ENCODE measurements around the gene ASB1.

The ASB1 gene

GRCh38 chr2:238446371-238446770 is 19.6 kb downstream of the ASB1 start:
- no peak for DNase-seq

DNA sequence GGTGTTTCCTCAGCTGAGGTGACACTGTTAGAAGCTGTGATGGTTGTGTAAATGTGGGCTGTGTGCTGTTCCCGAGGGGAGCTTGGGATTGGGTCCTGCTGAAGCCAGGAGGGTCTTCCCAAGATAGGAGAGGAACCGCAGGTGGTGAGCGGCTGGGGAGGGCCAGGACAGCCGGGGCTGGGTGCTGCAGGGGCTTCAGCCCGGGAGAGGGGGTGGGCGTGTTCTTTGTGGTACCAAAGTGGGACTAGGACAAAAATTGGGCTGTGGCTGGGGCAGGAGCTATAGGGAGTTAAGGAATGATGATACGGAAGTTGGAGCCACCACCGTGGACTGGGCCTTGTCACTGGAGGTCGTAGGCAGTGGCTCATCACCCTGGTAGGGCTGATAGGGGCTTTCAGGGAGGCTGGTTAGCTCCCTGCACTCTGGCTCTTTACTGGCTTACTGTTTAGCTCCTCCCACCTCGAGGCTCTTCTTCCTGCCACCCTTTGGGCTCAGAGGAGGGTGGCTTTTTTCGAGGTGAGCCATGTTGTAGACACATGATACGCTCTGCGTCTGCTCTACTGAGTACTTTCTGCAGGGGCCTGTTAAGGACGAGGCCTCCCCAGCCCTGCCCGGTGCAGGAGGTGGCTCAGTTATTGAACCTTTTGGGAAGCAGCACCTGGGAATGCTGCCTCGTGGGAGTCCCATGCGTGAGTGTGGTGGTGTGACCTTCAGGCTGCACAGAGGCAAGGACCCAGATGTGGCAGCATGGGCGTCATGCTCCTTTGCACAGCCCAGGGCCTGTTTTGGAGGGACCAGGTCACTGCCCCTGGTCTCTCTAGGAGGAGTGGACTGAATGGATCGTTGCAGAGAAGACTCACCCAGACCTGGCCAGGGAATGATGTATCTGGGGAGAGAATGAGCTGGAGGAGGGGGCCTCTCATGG is 21.6 kb downstream of the ASB1 start:
- no peak for DNase-seq

DNA sequence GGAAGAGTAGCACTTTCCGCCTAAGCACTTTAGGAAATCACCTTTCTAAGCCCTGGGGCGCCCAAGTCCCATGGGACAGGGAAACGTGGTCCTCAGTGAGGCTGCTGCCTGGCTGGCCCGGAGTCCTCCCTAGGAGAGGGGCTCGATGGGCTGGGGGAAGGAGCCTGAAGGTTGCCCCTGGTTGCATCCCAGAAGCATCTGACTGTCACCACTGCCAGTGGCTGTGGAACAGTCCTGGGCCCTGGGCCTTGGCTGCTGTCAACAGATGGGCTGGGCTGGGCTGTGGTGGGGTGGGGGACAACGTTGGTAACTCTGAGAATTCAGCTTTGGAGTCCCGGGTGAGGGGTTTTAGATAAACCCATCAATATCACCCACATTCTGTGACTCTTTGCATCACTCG is 22.5 kb downstream of the ASB1 start:
- no peak for DNase-seq

DNA sequence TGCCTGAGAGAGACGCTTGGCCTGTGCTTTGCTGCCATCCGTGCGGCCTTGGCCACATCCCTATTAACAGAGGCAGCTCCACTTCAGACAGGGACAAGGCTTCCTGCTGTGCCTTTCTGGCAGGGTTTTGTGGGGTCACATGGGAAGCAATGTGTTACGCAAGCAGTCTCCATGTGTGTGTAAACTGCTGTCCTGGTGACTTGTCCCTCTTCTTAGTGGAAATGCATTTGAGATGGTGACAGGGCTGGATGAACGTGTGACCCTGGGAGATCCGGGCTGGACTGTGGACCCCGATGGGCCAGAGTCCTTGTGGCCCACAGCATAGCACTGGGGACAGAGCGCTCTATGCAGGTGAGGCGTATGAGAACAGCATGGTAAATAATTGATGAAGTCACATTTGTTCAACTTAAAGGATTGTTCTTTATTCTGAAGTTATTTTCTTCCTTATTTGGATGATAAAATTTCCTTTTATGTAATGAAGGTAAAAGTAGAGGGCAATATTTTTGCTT is 23.2 kb downstream of the ASB1 start:
- DNase-seq: no peak

DNA sequence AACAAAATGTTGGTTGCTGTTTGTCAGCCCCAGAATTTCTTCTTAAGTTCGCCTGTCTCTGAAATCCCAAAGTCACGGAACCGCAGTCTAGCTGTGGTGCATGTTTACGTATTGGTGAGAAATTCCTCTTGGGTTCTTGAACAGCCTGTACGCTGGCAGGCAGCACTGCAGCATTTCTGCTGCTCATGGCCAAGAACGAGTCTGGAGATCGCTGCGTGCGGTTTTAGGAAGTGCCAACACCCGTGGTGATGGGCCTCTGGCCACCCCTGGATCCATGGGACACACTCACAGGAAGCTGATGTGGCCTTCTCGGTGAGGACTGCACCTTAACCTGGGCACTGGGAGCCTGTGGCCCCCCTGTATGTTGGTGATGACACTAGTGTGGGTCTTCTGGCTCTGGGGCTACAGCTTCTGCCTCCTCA is 23.7 kb downstream of the ASB1 start:
- DNase-seq: no peak

DNA sequence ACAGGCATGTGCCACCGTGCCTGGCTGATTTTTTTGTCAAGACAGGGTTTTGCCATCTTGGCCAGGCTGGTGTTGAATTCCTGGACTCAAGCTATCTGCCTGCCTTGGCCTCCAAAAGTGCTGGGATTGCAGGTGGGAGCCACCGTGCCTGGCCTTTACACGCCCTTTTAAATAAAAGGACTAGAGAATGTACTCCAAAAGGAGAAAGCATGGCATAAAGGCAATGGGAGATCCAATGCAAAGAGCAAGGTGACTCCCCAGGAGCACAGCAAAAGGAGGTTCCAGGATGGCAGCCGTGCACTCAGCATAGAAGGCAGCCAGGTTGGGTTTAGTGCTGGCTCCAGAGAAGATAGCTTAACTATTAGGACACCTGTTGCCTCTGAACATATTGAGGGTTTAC is 27.1 kb downstream of the ASB1 start:
- no peak for DNase-seq

- no peak for DNase-seq
These were observed 29.7 kb downstream of the ASB1 start for GRCh38 chr2:238456449-238456848.

- no peak for DNase-seq
These were observed 30.5 kb downstream of the ASB1 start for GRCh38 chr2:238456970-238457926.

- no peak for DNase-seq
These were observed 31.2 kb downstream of the ASB1 start for GRCh38 chr2:238457927-238458324.

- DNase-seq: no peak
These were observed 31.9 kb downstream of the ASB1 start for GRCh38 chr2:238458651-238459050.

- no peak for DNase-seq
These were observed 32.4 kb downstream of the ASB1 start for GRCh38 chr2:238459081-238459629.

- no peak for DNase-seq
These were observed 34.3 kb downstream of the ASB1 start for GRCh38 chr2:238461051-238461450.

DNA sequence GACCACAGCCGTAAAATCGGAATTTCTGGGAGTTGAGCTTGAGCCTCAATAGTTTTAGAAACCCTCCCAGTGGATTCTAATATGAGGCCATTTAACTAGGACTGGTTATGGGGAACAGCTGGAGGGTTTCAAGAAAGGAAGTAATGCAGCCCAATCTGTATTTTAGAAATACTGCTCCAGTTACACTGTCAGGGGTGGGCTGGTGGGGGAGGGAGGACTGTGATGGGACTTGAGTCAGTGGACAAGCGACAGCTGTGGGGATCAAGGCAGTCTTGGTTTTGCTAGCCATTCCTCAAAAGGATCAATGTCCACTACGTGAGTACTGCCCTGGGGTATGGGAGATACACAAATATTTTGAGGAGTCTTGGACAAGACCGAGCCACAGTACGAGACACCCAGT is 34.8 kb downstream of the ASB1 start:
- no peak for DNase-seq

GRCh38 chr2:238461916-238462315 is 35.2 kb downstream of the ASB1 start:
- no peak for DNase-seq

DNA sequence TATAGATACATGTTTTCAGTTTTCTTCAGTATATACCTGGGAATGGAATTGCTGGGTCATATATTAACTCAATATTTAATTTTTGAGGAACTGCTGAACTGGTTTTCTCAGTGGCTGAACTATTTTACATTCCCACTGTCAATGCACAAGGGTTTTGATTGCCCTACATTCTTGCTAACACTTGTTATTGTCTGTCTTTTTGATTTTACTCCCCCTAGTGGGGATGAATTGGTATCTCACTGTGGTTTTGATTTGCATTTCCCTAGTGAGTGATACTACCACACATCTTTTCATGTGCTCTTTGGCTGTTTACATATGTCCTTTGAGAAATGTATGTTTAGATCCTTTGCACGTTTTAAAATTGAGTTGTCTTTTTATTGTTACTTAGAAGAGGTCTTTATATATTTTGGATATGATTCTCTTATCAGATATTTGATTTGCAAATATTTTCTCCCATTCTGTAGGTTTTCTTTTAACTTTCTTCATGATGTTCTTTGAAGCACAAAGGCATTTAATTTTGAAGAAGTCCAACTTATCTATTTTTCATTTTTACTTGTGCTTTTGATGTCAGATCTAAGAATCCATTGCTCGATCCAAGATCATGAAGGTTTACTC is 36.2 kb downstream of the ASB1 start:
- peak; percentile 17 for DNase-seq

GRCh38 chr2:238464389-238464788 is 37.7 kb downstream of the ASB1 start:
- DNase-seq: no peak

DNA sequence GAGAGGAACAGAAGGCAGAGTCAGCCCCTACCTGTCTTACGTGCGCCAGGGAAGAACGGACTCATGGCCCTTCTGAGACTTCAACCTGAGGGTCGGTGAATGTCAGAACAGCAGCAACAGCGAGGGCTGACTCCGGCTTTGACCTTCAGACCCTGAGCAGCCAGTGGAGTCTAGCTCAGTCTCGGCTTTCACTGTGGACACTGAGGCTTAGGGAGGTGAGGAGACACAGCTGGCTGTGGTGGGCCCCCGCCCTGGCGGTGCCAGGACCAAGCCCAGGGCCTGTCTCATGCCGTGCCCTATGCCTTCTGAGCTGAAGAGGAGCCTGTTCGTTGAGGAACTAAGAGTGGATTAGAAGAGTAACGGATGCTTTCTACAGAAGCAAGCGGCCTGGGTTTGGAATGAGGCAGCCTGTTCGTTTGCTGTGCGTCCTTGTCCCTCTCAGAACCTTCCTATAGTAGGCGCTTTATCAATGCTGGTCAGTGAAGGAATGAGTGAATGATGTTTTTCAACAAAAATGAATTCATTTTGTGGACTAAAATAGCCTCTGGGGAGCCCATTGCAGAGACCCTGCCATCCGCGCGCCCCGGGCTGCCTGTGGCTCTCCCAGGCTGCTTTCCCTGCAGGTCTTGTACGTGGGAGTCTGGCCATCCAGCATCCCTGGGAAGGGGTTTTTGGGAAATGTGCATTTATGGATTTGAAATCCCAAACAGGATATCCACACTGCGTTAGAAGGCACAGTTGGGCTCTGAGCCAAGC is 38.9 kb downstream of the ASB1 start:
- DNase-seq: no peak

DNA sequence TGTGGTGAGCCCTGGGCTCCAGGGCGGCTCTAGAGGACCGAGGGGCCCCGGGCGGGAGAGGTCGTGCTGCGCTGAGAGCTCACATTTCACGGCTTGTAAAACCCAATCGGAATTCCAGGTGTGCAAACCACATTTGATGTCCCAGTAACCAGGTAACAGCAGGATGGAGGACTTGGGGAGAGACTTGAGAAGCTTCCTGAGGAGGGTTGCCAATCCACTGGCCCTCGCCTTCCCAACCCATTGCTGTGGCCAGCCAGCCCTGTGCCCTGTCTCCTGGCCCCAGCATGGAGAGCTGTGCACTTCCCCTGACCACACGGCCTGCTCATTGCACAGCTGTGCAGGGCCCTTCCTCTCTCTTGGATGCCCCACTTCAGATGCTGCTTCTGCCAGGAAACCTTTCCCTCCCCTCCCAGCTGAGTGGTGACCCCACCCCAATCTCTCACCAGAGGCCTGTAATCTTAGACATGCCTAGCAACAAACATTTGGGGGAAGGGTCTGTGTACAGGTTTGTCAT is 39.6 kb downstream of the ASB1 start:
- DNase-seq: no peak

DNA sequence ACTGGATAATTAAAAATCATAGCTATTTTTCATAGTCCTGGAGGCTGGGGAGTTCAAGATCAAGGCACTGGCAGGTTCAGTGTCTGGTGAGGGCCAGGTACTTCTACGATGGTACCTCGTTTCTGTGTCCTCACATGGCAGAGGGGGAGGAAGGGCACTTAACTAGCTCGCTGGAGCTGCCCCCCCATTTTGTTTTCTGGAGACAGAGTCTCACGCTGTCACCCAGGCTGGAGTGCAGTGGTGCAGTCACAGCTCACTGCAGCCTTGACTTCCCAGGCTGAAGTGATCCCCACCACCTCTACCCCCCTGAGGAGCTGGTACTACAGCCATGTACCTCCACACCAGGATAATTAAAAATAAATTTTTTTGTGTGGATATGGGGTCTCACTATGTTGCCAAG is 40.3 kb downstream of the ASB1 start:
- no peak for DNase-seq

DNA sequence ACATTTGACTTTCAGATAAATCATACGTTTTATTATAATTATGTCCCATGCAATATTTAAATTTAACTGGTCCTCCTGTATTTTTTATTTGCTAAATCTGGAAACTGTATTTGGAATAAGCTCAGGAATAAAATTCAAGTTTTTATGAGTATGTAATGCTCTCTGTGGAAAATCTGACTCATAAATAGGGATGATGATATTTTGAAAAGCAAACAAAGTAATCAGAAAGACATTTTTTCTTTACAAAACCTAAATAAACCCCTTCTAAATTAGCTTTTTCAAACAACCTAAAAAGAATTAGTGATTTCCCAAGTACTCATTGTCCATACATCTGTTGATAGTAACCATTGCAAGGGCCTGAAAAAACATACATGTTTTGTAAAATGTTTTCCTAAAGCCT is 41.1 kb downstream of the ASB1 start:
- no peak for DNase-seq

DNA sequence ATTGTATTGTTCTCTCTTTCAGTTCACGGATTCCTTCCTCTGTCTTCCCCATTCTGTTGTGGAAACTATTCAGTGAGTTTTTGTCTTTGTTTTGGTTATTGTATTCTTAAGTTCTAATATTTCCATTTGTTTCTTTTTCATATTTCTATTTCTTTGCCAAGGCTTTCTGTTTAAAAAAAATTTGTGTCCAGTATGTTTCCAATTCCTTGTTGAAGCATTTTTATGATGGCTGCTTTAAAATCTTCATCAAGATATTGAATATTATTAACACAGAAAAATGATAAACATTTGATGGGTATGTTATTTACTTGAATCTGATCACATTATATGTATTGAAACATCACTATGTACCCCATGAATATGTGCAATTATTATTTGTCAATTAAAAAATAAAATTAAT is 42.4 kb downstream of the ASB1 start:
- no peak for DNase-seq

GRCh38 chr2:238473014-238473413 is 46.3 kb downstream of the ASB1 start:
- no peak for DNase-seq

All from COR-L47 (cell line).